ENCODE results near the gene GRK1. TPM values are rescaled to one million over a fixed set of nuclear protein-coding genes. Genes with fewer than 3 reads are reported as not detected.

GRK1 gene
- total RNA-seq, 4 donors from 2014 or later = not detected

DNA sequence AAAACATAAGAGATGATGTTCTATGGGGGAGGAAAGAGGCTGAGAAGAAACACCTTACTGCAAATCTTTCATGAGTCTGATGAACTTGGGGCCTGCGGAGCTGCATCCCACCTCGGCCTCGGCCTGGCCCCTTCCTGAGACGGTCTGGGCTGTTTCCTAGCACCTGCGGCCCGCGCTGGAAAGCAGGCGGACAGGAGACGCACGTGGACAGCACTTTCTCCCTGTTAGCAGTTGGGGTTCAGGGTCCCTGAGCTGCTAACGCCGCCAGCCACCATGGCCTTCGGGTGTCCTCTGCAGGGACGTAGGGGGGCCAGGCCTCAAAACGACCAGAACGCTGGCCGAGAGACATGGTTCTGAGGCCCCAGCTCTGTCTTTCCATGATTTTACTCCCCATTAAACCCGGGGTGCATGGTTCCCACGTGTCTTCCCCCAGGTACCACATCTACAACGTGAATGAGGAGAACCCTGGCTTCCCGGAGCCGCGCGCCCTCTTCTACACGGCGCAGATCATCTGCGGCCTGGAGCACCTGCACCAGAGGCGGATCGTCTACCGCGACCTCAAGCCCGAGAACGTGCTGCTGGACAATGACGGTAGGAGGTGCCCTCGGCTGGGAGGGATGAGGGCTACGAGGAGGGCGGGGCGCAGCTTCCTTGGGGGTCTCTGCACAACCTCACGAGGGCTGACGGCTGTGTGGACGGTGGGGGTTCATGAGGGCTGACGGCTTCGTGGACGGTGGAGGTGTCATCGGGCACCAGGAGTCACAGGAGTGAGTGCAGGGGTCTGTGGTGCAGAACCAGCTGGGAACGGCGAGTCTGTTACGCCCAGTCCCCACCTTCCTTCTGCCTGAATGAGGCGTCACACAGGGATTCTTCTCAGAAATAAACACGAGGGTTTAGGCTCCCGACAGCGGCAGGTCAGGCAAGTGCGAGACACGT is 4.3 kb downstream of the GRK1 start:
- no peaks in the 10 kb centered on the region for H3K9me3 ChIP-seq
- no peak overlapping the region for H3K4me3 ChIP-seq
- TF ChIP-seq, protein P1, sequence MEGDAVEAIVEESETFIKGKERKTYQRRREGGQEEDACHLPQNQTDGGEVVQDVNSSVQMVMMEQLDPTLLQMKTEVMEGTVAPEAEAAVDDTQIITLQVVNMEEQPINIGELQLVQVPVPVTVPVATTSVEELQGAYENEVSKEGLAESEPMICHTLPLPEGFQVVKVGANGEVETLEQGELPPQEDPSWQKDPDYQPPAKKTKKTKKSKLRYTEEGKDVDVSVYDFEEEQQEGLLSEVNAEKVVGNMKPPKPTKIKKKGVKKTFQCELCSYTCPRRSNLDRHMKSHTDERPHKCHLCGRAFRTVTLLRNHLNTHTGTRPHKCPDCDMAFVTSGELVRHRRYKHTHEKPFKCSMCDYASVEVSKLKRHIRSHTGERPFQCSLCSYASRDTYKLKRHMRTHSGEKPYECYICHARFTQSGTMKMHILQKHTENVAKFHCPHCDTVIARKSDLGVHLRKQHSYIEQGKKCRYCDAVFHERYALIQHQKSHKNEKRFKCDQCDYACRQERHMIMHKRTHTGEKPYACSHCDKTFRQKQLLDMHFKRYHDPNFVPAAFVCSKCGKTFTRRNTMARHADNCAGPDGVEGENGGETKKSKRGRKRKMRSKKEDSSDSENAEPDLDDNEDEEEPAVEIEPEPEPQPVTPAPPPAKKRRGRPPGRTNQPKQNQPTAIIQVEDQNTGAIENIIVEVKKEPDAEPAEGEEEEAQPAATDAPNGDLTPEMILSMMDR (IDR thresholded peaks at IDR 0.05) = no peak
- no peak for TF ChIP-seq POLR2AphosphoS5 (IDR thresholded peaks at IDR 0.05)
- no peak for TF ChIP-seq POLR2A (IDR thresholded peaks at IDR 0.05)
- TF ChIP-seq EP300 (IDR thresholded peaks at IDR 0.05) = no peak
- H3K36me3 ChIP-seq = no peaks in the 10 kb centered on the region
- WGBS = 94% methylated on average over 51 of the region's 54 CpGs
- DNase-seq (ENCODE audit: low spot score in 2 of 2) = peak; percentile 55 to 72
- no peaks in the 10 kb centered on the region for H3K27me3 ChIP-seq
- H3K4me1 ChIP-seq = no peaks in the 10 kb centered on the region
- no peak overlapping the region for H3K27ac ChIP-seq

DNA sequence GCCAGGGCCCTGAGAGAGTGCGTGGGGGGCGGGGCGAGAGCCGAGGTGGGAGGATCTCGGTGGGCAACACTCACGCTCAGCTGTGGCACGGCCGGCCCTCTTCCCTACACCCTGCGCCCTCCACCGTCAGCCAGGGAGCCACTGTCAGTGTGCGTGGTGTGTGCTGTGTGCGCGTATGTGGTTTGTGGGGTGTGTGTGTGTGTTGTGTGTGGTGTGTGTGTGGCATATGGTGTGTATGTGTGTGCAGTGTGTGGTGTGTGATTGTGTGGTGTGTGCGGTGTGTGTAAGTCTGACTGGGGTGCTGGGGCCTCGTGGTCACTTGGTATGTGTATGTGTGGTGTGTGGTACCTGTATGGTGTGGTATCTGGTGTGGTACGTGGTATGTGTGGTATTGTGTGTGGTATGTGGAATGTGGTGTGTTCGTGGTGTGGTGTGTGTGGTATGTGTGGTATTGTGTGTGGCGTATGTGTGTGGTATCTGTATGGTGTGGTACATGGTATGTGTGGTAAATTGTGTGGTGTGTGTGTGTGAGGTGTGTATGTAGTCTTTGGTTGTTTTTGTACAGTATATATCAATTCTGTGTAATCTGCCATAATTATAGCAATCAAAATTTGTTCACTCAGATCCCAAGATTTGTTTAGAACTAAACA is 5.1 kb downstream of the GRK1 start:
- WGBS = 87% methylated on average over 15 of the region's 18 CpGs
- DNase-seq (ENCODE audit: low spot score in 2 of 2) = peak; percentile 50 to 61
- Histone ChIP-seq H3K4me3 (no peak overlapping the region), H3K36me3 (no peaks in the 10 kb centered on the region), H3K27me3 (no peaks in the 10 kb centered on the region), H3K4me1 (no peaks in the 10 kb centered on the region), H3K27ac (no peak overlapping the region), H3K9me3 (no peaks in the 10 kb centered on the region)
- TF ChIP-seq, protein P1 (IDR thresholded peaks at IDR 0.05) = no peak
- TF ChIP-seq EP300 (IDR thresholded peaks at IDR 0.05) (no peak), POLR2AphosphoS5 (IDR thresholded peaks at IDR 0.05) (no peak), POLR2A (IDR thresholded peaks at IDR 0.05) (no peak)

DNA sequence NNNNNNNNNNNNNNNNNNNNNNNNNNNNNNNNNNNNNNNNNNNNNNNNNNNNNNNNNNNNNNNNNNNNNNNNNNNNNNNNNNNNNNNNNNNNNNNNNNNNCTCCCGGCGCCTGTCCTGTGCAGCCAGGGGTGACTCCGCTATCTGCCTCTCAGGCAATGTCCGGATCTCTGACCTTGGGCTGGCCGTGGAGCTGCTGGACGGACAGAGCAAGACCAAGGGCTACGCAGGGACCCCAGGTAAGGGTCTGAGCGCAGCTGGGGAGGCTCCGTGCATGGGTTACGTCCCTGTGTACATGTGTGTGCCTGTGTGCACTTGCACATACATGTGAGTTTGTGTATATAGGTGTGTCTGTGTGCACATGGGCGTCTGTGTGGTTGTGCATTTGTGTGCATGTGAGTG is 55.9 kb downstream of the GRK1 start:
- no peak for DNase-seq (ENCODE audit: low spot score in 2 of 2)

DNA sequence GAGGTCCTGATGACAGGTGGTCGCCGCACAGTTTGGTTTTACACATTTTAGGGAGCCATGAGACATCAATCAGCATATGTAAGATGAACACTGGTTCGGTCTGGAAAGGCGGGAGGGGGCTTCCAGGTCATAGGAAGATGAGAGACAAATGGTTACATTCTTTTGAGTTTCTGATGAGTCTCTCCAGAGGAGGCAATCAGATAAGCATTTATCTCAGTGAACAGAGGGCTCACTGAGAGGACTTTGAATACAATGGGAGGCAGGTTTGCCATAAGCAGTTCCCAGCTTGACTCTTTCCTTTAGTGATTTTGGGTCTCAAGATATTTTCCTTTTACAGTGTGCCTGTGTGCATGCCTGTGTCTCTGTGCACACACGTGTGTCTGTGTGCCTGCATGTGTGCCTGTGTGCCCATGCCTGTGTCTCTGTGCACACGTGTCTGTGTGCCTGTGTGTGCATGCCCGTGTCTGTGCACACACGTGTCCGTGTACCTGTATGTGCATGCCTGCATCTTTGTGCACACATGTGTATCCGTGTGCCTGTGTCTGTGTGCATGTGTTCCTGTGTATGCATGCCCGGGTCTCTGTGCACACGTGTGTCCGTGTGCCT is 56.5 kb downstream of the GRK1 start:
- TF ChIP-seq POLR2AphosphoS5 (IDR thresholded peaks at IDR 0.05) (no peak), EP300 (IDR thresholded peaks at IDR 0.05) (no peak), POLR2A (IDR thresholded peaks at IDR 0.05) (no peak)
- TF ChIP-seq, protein P1 (IDR thresholded peaks at IDR 0.05) = no peak
- Histone ChIP-seq H3K9me3 (no peaks in the 10 kb centered on the region), H3K36me3 (no peaks in the 10 kb centered on the region), H3K27ac (no peak overlapping the region), H3K4me3 (no peak overlapping the region), H3K27me3 (no peaks in the 10 kb centered on the region), H3K4me1 (peaks cover 11% of the 10 kb centered on the region)
- no peak for DNase-seq (ENCODE audit: low spot score in 2 of 2)
- WGBS = 73% methylated on average over 13 of the region's 13 CpGs

More for the DNA sequence above, 55.9 kb downstream of the GRK1 start:
- no peak overlapping the region for H3K27ac ChIP-seq
- no peaks in the 10 kb centered on the region for H3K36me3 ChIP-seq
- H3K9me3 ChIP-seq = no peaks in the 10 kb centered on the region
- H3K4me3 ChIP-seq = no peak overlapping the region
- 50% methylated on average over 1 of the region's 11 CpGs for WGBS
- no peaks in the 10 kb centered on the region for H3K27me3 ChIP-seq
- TF ChIP-seq EP300 (IDR thresholded peaks at IDR 0.05) (no peak), POLR2AphosphoS5 (IDR thresholded peaks at IDR 0.05) (no peak), POLR2A (IDR thresholded peaks at IDR 0.05) (no peak)
- TF ChIP-seq, protein P1 (IDR thresholded peaks at IDR 0.05) = no peak
- H3K4me1 ChIP-seq = peaks cover 11% of the 10 kb centered on the region
